ENCODE results near the gene UGP2. TPM values are rescaled to one million over a fixed set of nuclear protein-coding genes. Genes with fewer than 3 reads are reported as not detected.

The UGP2 gene
- 122 and 133 TPM in 2 replicates for total RNA-seq

DNA sequence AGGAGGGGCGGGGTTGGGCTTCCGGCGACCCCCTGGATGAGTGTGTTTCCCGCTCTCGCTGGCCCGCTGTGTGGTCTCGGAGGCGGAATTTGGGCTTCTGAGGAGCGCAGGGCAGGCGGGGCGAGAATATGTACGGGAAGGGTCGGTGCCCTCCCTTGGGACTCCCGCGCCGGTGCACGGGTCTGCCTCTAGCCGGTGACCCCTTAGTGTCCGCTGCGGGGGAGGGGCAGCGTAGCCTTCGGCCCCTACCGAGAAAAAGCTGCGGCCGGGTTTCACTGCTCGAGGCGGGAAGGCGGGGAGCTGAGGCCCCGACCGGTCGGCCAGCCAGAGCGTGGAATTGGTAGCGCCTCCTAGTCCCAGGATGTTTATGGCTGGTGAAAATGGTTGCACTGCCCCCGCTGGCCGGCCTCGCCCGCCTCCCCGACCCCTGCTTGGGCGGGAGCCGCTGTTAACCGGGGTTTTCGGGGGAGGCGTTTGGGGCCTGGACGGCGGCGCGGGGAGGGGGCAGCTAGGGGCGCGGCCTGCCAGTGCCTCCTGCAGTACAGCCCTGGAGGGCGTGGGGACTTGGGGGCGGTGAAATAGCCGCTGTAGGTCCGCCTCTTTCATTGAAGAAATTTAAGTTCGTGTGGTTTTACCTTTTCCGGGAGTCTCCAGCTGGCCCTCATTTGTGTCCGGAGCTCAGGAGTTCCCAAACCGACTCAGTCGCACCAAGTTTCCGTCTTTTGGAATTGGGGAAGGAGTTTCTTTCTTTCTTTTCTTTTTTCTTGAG lies at the start of gene UGP2:
UGP2 (plus strand) TSS at position 643 of the 769 bp plus-strand sequence. CDS start 290 bp downstream, outside the sequence.

Other genes starting within 250 kb of the UGP2 start
- gene VPS54, start 177.5 kb downstream of the UGP2 start, total RNA-seq: 19.6 and 20.4 TPM in 2 replicates

All from smooth muscle cell of bladder (primary cell).